A673 (cell line): ENCODE results near the gene RPS21. TPM values are rescaled to one million over a fixed set of nuclear protein-coding genes. Genes with fewer than 3 reads are reported as not detected.

Experiments used
- BruUV-seq: library from RNA; stranded (reverse); fragments of 400-500 nt; replicated peaks from 2 replicates; lab custom pipeline; 2021; lab: Mats Ljungman, UMichigan
- CTCF ChIA-PET: fragments of 300-600 bp; sonication (Branson Sonifier 250); formaldehyde crosslinking; loops from one replicate; lab custom pipeline; 2022; ENCODE audit warnings: antibody characterized with exemption; lab: Charles Lee
- POLR2A ChIA-PET: fragments of 300-600 bp; sonication (Branson Sonifier 250); formaldehyde crosslinking; loops from one replicate; lab custom pipeline; 2022; ENCODE audit warnings: antibody characterized with exemption; ENCODE audit not compliant: low non-redundant PET; lab: Charles Lee
- DNase-seq: peaks from one replicate; pipeline ENCODE4 v3.0.0-alpha.2; 2015; ENCODE audit warnings: low spot score
- H3K27ac ChIP-seq: fragments of 200-600 bp; sonication (generic); 2 replicates; pipeline ENCODE4 v1.5.1; 2016; ENCODE audit warnings: mixed run types, low read depth, mild to moderate bottlenecking, mixed read lengths, antibody characterized with exemption, low read length; ENCODE audit not compliant: poor library complexity, severe bottlenecking
- H3K27me3 ChIP-seq: fragments of 200-600 bp; sonication (generic); replicated peaks from 2 replicates; pipeline ENCODE4 v1.6.1; 2017; ENCODE audit warnings: mixed run types, low read depth, mild to moderate bottlenecking, mixed read lengths, antibody characterized with exemption, low read length; ENCODE audit not compliant: insufficient read depth, poor library complexity
- H3K36me3 ChIP-seq: fragments of 200-600 bp; sonication (generic); 2 replicates; pipeline ENCODE4 v1.6.1; 2016; ENCODE audit warnings: mixed run types, mild to moderate bottlenecking, mixed read lengths, antibody characterized with exemption, low read length; ENCODE audit not compliant: insufficient read depth, poor library complexity, severe bottlenecking
- H3K4me1 ChIP-seq: fragments of 200-600 bp; sonication (generic); 2 replicates; pipeline ENCODE4 v1.6.1; 2017; ENCODE audit warnings: mixed run types, mild to moderate bottlenecking, mixed read lengths, antibody characterized with exemption, low read length; ENCODE audit not compliant: insufficient read depth, poor library complexity, severe bottlenecking
- H3K4me3 ChIP-seq: fragments of 200-600 bp; sonication (generic); 2 replicates; pipeline ENCODE4 v1.5.1; 2016; ENCODE audit warnings: low read depth, mixed run types, mild to moderate bottlenecking, mixed read lengths, low read length; ENCODE audit not compliant: poor library complexity, severe bottlenecking
- H3K9me3 ChIP-seq: fragments of 200-600 bp; sonication (generic); 2 replicates; pipeline ENCODE4 v1.6.1; 2016; ENCODE audit warnings: mixed run types, low read depth, mild to moderate bottlenecking, mixed read lengths, antibody characterized with exemption, low read length; ENCODE audit not compliant: poor library complexity, severe bottlenecking
- CTCF ChIP-seq: fragments of 300-800, 200-600 bp; sonication (generic); conservative IDR thresholded peaks from 2 replicates; pipeline ENCODE4 v1.5.1; 2017; ENCODE audit warnings: low read depth, mild to moderate bottlenecking, antibody characterized with exemption, low read length, moderate library complexity, mixed read lengths
- EZH2 ChIP-seq: fragments of 200-600 bp; sonication (generic); IDR thresholded peaks from 2 replicates; pipeline ENCODE4 v1.6.1; 2017; ENCODE audit warnings: borderline replicate concordance, low read depth, mild to moderate bottlenecking, mixed read lengths, antibody characterized with exemption, low read length; ENCODE audit not compliant: poor library complexity, severe bottlenecking
- intact Hi-C: fragments of 100-400 bp; cut with micrococcal nuclease; formaldehyde crosslinking; loops from one replicate; pipeline ENCODE4 v1.10.0; 2022; ENCODE audit not compliant: unreplicated experiment
- total RNA-seq: library from RNA; stranded (reverse); gene quantifications from 2 replicates; pipeline ENCODE4 v1.2.3, GENCODE V29; 2021

The RPS21 gene
- total RNA-seq, 1 experiment from 2014 or later: 1,506 TPM

GRCh38 chr20:62410746-62411478 is 24.0 kb downstream of the RPS21 start:
- ChIA-PET POLR2A (no interaction called here), CTCF (interaction anchor here (0.6 to 1.6 kb wide), 5 partner anchors 7 to 248 kb away, joined by 3 to 6 read pairs (median 3); no protein-coding TSS in a partner anchor)
- Histone ChIP-seq H3K9me3 (no peaks in the 10 kb centered on the region), H3K4me3 (no peak overlapping the region), H3K27ac (no peak overlapping the region), H3K27me3 (no peaks in the 10 kb centered on the region), H3K4me1 (peaks cover 4% of the 10 kb centered on the region), H3K36me3 (no peaks in the 10 kb centered on the region)
- BruUV-seq: no TSS peak
- no peak for DNase-seq
- TF ChIP-seq EZH2 (no peak), CTCF (no peak)
- intact Hi-C loops: loop anchor here (2.0 to 5.0 kb wide), 2 partner anchors 206 to 381 kb away; no protein-coding TSS in a partner anchor

GRCh38 chr20:62411479-62412193 is 24.7 kb downstream of the RPS21 start:
- Histone ChIP-seq H3K9me3 (no peaks in the 10 kb centered on the region), H3K27ac (no peak overlapping the region), H3K36me3 (no peaks in the 10 kb centered on the region), H3K27me3 (no peaks in the 10 kb centered on the region), H3K4me1 (peaks cover 4% of the 10 kb centered on the region), H3K4me3 (no peak overlapping the region)
- intact Hi-C loops: loop anchor here (2.0 to 5.0 kb wide), 2 partner anchors 205 to 381 kb away; no protein-coding TSS in a partner anchor
- CTCF ChIA-PET: interaction anchor here (0.5 to 0.6 kb wide), 3 partner anchors 80 to 380 kb away, joined by 3 to 4 read pairs (median 3); no protein-coding TSS in a partner anchor
- no TSS peak for BruUV-seq
- POLR2A ChIA-PET: no interaction called here
- no peak for DNase-seq
- TF ChIP-seq CTCF: no peak

GRCh38 chr20:62412194-62413024 is 25.5 kb downstream of the RPS21 start:
- Histone ChIP-seq H3K9me3 (no peaks in the 10 kb centered on the region), H3K4me1 (peaks cover 4% of the 10 kb centered on the region), H3K27ac (no peak overlapping the region), H3K36me3 (no peaks in the 10 kb centered on the region), H3K27me3 (no peaks in the 10 kb centered on the region), H3K4me3 (no peak overlapping the region)
- CTCF ChIA-PET: interaction anchor here (0.5 kb wide), 1 partner anchor 379 kb away, joined by 4 read pairs; no protein-coding TSS in a partner anchor
- intact Hi-C loops: loop anchor here (5.0 kb wide), 1 partner anchor 380 kb away; no protein-coding TSS in a partner anchor
- DNase-seq: no peak
- BruUV-seq: no TSS peak
- POLR2A ChIA-PET: no interaction called here
- no peak for TF ChIP-seq CTCF
- TF ChIP-seq EZH2: no peak
